A549 (cell line): Measurements from ENCODE around the gene RANGRF. TPM values are rescaled to one million over a fixed set of nuclear protein-coding genes. Genes with fewer than 3 reads are reported as not detected.
A peak's percentile ranks its signal among the peaks of the same experiment; 100 is the strongest.

ENCODE experiments used
- ATAC-seq, 2 experiments: fragments of 200-7000 bp in 1 of 2; fragments of >200 bp in 1 of 2; cut with Nextera tagmentation in 1 of 2; cut with Tn5 transposase in 1 of 2; 3 replicates each; pipeline versions ENCODE4 v1.8.0 to v1.9.1; 2018 to 2020; ENCODE audit warnings: mild to moderate bottlenecking in 1 of 2, moderate library complexity in 1 of 2
- CTCF ChIA-PET: fragments of 300-600 bp; sonication (Branson Sonifier 250); formaldehyde crosslinking; extraction: SDS; loops from one replicate; lab custom pipeline; 2021; ENCODE audit warnings: antibody characterized with exemption, inconsistent platforms; lab: Yijun Ruan, JAX
- POLR2A ChIA-PET: fragments of 350-600 bp; formaldehyde crosslinking; extraction: SDS; loops from one replicate; lab custom pipeline; 2021; ENCODE audit warnings: antibody characterized with exemption, inconsistent platforms; lab: Yijun Ruan, JAX
- DNase-seq, 2 experiments: peaks; one replicate each; pipeline versions ENCODE4 v3.0.0 to v3.0.0-alpha.2; 2011 to 2016; ENCODE audit warnings: low read depth in 1 of 2, low spot score in 1 of 2
- FAIRE-seq: peaks from 2 replicates; lab custom pipeline; 2011; peaks lifted over from hg19 to GRCh38; lab: Jason Lieb, UNC
- H3K27ac ChIP-seq, 2 experiments: fragments of >200 bp; sonication (Bioruptor Twin); formaldehyde crosslinking; 3 replicates each; pipeline ENCODE4 v1.5.1; 2016 to 2017
- H3K4me1 ChIP-seq: fragments of >200 bp; sonication (Bioruptor Twin); formaldehyde crosslinking; 3 replicates; pipeline ENCODE4 v1.6.1; 2016
- H3K4me2 ChIP-seq: fragments of >200 bp; sonication (Bioruptor Twin); formaldehyde crosslinking; 3 replicates; pipeline ENCODE4 v1.6.1; 2016
- H3K4me3 ChIP-seq: fragments of >200 bp; sonication (Bioruptor Twin); formaldehyde crosslinking; 3 replicates; pipeline ENCODE4 v1.5.1; 2016
- H3K9me3 ChIP-seq: fragments of >200 bp; sonication (Bioruptor Twin); formaldehyde crosslinking; 3 replicates; pipeline ENCODE4 v1.6.1; 2016
- BHLHE40 ChIP-seq: IDR thresholded peaks from 2 replicates; pipeline ENCODE4 v1.6.1; 2012; ENCODE audit warnings: low read depth, low read length, inconsistent platforms
- CBX8 ChIP-seq: fragments of 200-600 bp; sonication (generic); IDR thresholded peaks from 2 replicates; pipeline ENCODE4 v1.6.1; 2016
- CEBPB ChIP-seq, 2 experiments: fragments of >200 bp in 1 of 2; sonication (Bioruptor Twin) in 1 of 2; formaldehyde crosslinking in 1 of 2; IDR thresholded peaks; 2 replicates each; pipeline ENCODE4 v1.6.1; 2012 to 2016
- CHD2 ChIP-seq: fragments of 150-350 bp; IDR thresholded peaks from 2 replicates; pipeline ENCODE4 v1.6.1; 2014; ENCODE audit warnings: low read length; ENCODE audit not compliant: partially characterized antibody
- EHMT2 ChIP-seq: fragments of 200-600 bp; sonication (generic); IDR thresholded peaks from 2 replicates; pipeline ENCODE4 v1.6.1; 2016; ENCODE audit warnings: antibody characterized with exemption, low read depth, mild to moderate bottlenecking, moderate library complexity
- ESRRA ChIP-seq: fragments of 150-350 bp; IDR thresholded peaks from 2 replicates; pipeline ENCODE4 v1.6.1; 2014; ENCODE audit warnings: mild to moderate bottlenecking, low read length, borderline replicate concordance
- FOXS1 ChIP-seq: fragments of 250-450 bp; sonication (Bioruptor Pico); IDR thresholded peaks from 2 replicates; pipeline ENCODE4 v1.5.0; 2020; ENCODE audit warnings: mild to moderate bottlenecking, moderate library complexity
- HDAC2 ChIP-seq: fragments of 200-600 bp; sonication (generic); IDR thresholded peaks from 2 replicates; pipeline ENCODE4 v1.6.1; 2016
- HEYL ChIP-seq: fragments of 250-450 bp; sonication (Bioruptor Pico); IDR thresholded peaks from 2 replicates; pipeline ENCODE4 v1.8.0; 2021; ENCODE audit warnings: mild to moderate bottlenecking, moderate library complexity
- HOXB13 ChIP-seq: fragments of 250-450 bp; sonication (Bioruptor Pico); IDR thresholded peaks from 2 replicates; pipeline ENCODE4 v1.5.0; 2020; ENCODE audit warnings: low read depth, mild to moderate bottlenecking, moderate library complexity
- JUNB ChIP-seq: fragments of >200 bp; sonication (Bioruptor Twin); formaldehyde crosslinking; IDR thresholded peaks from 2 replicates; pipeline ENCODE4 v1.6.1; 2016
- KDM1A ChIP-seq: fragments of 200-600 bp; sonication (generic); IDR thresholded peaks from 2 replicates; pipeline ENCODE4 v1.6.1; 2016; ENCODE audit warnings: low read depth, mild to moderate bottlenecking
- MYC ChIP-seq: IDR thresholded peaks from 2 replicates; pipeline ENCODE4 v1.6.1; 2012; ENCODE audit warnings: mild to moderate bottlenecking, inconsistent platforms, low read length, improper control_type of control experiment, borderline replicate concordance
- NPAS2 ChIP-seq: fragments of 250-450 bp; sonication (Bioruptor Pico); IDR thresholded peaks from 2 replicates; pipeline ENCODE4 v1.8.0; 2022; ENCODE audit warnings: mild to moderate bottlenecking, moderate library complexity, borderline replicate concordance
- NR3C1 ChIP-seq: fragments of >200 bp; sonication (Bioruptor Twin); formaldehyde crosslinking; IDR thresholded peaks from 3 replicates; pipeline ENCODE4 v1.6.1; 2017
- PHF8 ChIP-seq: fragments of 200-600 bp; sonication (generic); IDR thresholded peaks from 2 replicates; pipeline ENCODE4 v1.6.1; 2016; ENCODE audit warnings: low read depth, mild to moderate bottlenecking, antibody characterized with exemption, moderate library complexity, borderline replicate concordance
- POLR2AphosphoS2 ChIP-seq: conservative IDR thresholded peaks from 2 replicates; pipeline ENCODE4 v1.6.1; 2012; ENCODE audit warnings: low read length, improper control_type of control experiment, inconsistent platforms
- RAD21 ChIP-seq, 2 experiments: fragments of >200 bp in 1 of 2; sonication (Bioruptor Twin) in 1 of 2; formaldehyde crosslinking in 1 of 2; IDR thresholded peaks in 1 of 2; conservative IDR thresholded peaks in 1 of 2; 2 replicates in 1 of 2; 3 replicates in 1 of 2; pipeline ENCODE4 v1.6.1; 2012 to 2018; ENCODE audit warnings: inconsistent platforms in 1 of 2
- RNF2 ChIP-seq: fragments of 200-600 bp; sonication (generic); IDR thresholded peaks from 2 replicates; pipeline ENCODE4 v1.6.1; 2016; ENCODE audit warnings: low read depth, mild to moderate bottlenecking, antibody characterized with exemption, moderate library complexity, borderline replicate concordance
- SMC3 ChIP-seq: fragments of >200 bp; sonication (Bioruptor Twin); formaldehyde crosslinking; IDR thresholded peaks from 3 replicates; pipeline ENCODE4 v1.6.1; 2018; ENCODE audit warnings: inconsistent platforms
- SREBF2 ChIP-seq: fragments of 450-650 bp; IDR thresholded peaks from 2 replicates; pipeline ENCODE4 v1.6.1; 2014; ENCODE audit warnings: mild to moderate bottlenecking, moderate library complexity
- TFCP2L1 ChIP-seq: fragments of 250-450 bp; sonication (Bioruptor Pico); IDR thresholded peaks from 2 replicates; pipeline ENCODE4 v1.5.0; 2021; ENCODE audit warnings: mild to moderate bottlenecking
- WGBS: methylation state at CpG from one replicate; pipeline ENCODE4 v1.1.6; 2017; ENCODE audit errors: missing lambda C conversion rate; 5-methylcytosine and 5-hydroxymethylcytosine counted together
- polyA minus RNA-seq: library from RNA; depleted of rRNA, polyadenylated mRNA; stranded (reverse); fragments of >200 nt; gene quantifications from 2 replicates; pipeline ENCODE4 v1.2.3, GENCODE V29; 2011; rRNA and poly(A)+ RNA removed
- polyA plus RNA-seq, 4 experiments: library from polyadenylated mRNA; depleted of rRNA in 3 of 4; stranded (reverse); fragments of >200 nt; fragmentation: RNase III in 1 of 4; extraction: RNeasy Plus Mini Kit Qiagen cat#74134 plus additional on column Dnase treatment in 1 of 4; gene quantifications; 2 replicates in 3 of 4; 3 replicates in 1 of 4; pipeline ENCODE4 v1.2.3, GENCODE V29; 2011 to 2017
- TF ChIP-seq, protein P1 (sequence below): fragments of >200 bp; sonication (Bioruptor Twin); formaldehyde crosslinking; IDR thresholded peaks from 2 replicates; pipeline ENCODE4 v1.6.1; 2016
- TF ChIP-seq, protein P2 (sequence below): IDR thresholded peaks from 2 replicates; pipeline ENCODE4 v1.6.1; 2012
- TF ChIP-seq, protein P3 (sequence below): fragments of 250-450 bp; sonication (Bioruptor Pico); IDR thresholded peaks from 2 replicates; pipeline ENCODE4 v1.5.0; 2021; ENCODE audit warnings: mild to moderate bottlenecking, moderate library complexity, borderline replicate concordance
- TF ChIP-seq, protein P4 (sequence below): IDR thresholded peaks from 2 replicates; pipeline ENCODE4 v1.6.1; 2012
- TF ChIP-seq, protein P5 (sequence below): fragments of 250-450 bp; sonication (Bioruptor Pico); IDR thresholded peaks from 2 replicates; pipeline ENCODE4 v1.5.0; 2020; ENCODE audit warnings: low read depth, mild to moderate bottlenecking, moderate library complexity
- TF ChIP-seq, protein P6 (sequence below): fragments of 200-600 bp; sonication (generic); IDR thresholded peaks from 2 replicates; pipeline ENCODE4 v1.6.1; 2016; ENCODE audit warnings: antibody characterized with exemption, mild to moderate bottlenecking, moderate library complexity
- TF ChIP-seq, protein P7 (sequence below): fragments of >200 bp; sonication (Bioruptor Twin); formaldehyde crosslinking; IDR thresholded peaks from 3 replicates; pipeline ENCODE4 v1.6.1; 2016

Gene RANGRF, protein sequence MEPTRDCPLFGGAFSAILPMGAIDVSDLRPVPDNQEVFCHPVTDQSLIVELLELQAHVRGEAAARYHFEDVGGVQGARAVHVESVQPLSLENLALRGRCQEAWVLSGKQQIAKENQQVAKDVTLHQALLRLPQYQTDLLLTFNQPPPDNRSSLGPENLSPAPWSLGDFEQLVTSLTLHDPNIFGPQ
- polyA plus RNA-seq (2011; rRNA removed) (56.4 and 60.4 TPM in 2 replicates), polyA plus RNA-seq (2017; fragmentation: RNase III; extraction: RNeasy Plus Mini Kit Qiagen cat#74134 plus additional on column Dnase treatment) (43.6 to 49.0 TPM (median 47.2 TPM) in 3 replicates), polyA minus RNA-seq (28.6 and 34.9 TPM in 2 replicates)
- polyA plus RNA-seq (2012; cell fraction: cytosol; rRNA removed): 72.1 and 75.8 TPM in 2 replicates
- 52.5 and 57.7 TPM in 2 replicates for polyA plus RNA-seq (2012; cell fraction: nucleus; rRNA removed)

DNA sequence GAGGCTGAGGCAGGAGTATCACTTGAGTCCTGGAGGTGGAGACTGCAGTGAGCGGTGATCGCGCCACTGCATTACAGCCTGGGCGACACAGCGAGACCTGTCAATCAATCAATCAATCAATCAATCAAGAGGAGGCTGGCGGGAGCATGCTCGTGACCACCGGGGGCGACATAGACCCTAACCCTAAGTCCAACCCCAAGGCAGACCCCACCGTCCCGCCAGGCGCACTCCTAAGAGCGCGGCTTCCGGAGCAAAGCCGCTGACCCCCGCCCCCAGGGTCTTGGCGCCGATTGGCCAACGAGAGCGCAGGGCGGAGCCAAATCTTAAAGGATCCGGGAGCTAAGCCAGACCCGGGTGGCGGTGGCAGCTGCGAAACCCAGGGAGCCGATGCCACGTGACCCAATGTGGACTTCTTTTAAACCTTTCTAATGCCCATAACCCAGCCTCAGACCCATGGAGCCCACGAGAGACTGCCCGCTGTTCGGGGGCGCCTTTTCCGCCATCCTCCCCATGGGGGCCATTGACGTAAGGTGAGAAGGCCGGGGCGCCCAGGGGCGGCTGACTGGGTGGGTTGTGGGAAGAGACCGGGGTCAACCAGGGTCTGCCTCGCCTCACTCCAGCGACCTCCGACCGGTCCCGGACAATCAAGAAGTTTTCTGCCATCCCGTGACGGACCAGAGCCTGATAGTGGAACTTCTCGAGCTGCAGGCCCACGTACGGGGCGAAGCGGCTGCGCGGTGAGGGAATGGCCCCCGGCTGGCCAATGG, at the start of gene RANGRF:
TSS of gene RANGRF (plus strand) at position 335 of the 767 bp plus-strand sequence. CDS start at position 454, 119 bp downstream.
- no peaks in the 10 kb centered on the region for H3K9me3 ChIP-seq
- no peak for FAIRE-seq
- peak within 1 kb of the TSS; percentile 100 for H3K4me2 ChIP-seq
- DNase-seq: peak; percentile 86 to 99
- 3% methylated on average over 49 of the region's 53 CpGs for WGBS
- peak; percentile 82 to 92 for ATAC-seq
- POLR2A ChIA-PET: interaction anchor here (0.6 to 1.4 kb wide), 10 partner anchors 10 to 209 kb away, joined by 3 to 18 read pairs (median 4); partner anchors contain the start of genes CTC1 and PFAS
- CTCF ChIA-PET: interaction anchor here (1.0 to 1.7 kb wide), 3 partner anchors 12 to 61 kb away, joined by 3 to 7 read pairs (median 3); partner anchors contain the start of gene PFAS
- H3K27ac ChIP-seq: peak within 1 kb of the TSS; percentile 96 to 98
- H3K4me3 ChIP-seq: peak within 1 kb of the TSS; percentile 85
- H3K4me1 ChIP-seq: peaks cover 21% of the 10 kb centered on the region
- TF ChIP-seq POLR2AphosphoS2 (no peak; the same call in 1 of the 2 replicates), CBX8 (no peak), RAD21 (conservative IDR thresholded peaks at IDR 0.05 in 1 of 2, IDR thresholded peaks at IDR 0.05 in 1 of 2) (no peak), TFCP2L1 (no peak), CHD2 (no peak), CEBPB (IDR thresholded peaks at IDR 0.05) (no peak), HDAC2 (no peak), HOXB13 (CRISPR knock-in tag) (no peak), HEYL (CRISPR knock-in tag) (no peak), SREBF2 (no peak), PHF8 (peak; percentile 93), RNF2 (no peak), EHMT2 (no peak), MYC (no peak), NPAS2 (CRISPR knock-in tag) (peak; percentile 21; the same call in 1 of the 2 replicates), SMC3 (no peak), BHLHE40 (no peak), KDM1A (no peak), ESRRA (no peak), FOXS1 (CRISPR knock-in tag) (no peak), JUNB (no peak), NR3C1 (no peak)
- TF ChIP-seq, protein P1, sequence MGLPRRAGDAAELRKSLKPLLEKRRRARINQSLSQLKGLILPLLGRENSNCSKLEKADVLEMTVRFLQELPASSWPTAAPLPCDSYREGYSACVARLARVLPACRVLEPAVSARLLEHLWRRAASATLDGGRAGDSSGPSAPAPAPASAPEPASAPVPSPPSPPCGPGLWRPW: no peak
- TF ChIP-seq, protein P2, sequence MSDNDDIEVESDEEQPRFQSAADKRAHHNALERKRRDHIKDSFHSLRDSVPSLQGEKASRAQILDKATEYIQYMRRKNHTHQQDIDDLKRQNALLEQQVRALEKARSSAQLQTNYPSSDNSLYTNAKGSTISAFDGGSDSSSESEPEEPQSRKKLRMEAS: peak; percentile 89
- TF ChIP-seq, protein P3, sequence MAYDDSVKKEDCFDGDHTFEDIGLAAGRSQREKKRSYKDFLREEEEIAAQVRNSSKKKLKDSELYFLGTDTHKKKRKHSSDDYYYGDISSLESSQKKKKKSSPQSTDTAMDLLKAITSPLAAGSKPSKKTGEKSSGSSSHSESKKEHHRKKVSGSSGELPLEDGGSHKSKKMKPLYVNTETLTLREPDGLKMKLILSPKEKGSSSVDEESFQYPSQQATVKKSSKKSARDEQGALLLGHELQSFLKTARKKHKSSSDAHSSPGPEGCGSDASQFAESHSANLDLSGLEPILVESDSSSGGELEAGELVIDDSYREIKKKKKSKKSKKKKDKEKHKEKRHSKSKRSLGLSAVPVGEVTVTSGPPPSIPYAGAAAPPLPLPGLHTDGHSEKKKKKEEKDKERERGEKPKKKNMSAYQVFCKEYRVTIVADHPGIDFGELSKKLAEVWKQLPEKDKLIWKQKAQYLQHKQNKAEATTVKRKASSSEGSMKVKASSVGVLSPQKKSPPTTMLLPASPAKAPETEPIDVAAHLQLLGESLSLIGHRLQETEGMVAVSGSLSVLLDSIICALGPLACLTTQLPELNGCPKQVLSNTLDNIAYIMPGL (CRISPR knock-in tag): no peak
- TF ChIP-seq, protein P4, sequence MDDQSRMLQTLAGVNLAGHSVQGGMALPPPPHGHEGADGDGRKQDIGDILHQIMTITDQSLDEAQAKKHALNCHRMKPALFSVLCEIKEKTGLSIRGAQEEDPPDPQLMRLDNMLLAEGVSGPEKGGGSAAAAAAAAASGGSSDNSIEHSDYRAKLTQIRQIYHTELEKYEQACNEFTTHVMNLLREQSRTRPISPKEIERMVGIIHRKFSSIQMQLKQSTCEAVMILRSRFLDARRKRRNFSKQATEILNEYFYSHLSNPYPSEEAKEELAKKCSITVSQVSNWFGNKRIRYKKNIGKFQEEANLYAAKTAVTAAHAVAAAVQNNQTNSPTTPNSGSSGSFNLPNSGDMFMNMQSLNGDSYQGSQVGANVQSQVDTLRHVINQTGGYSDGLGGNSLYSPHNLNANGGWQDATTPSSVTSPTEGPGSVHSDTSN: peak; percentile 63
- TF ChIP-seq, protein P5, sequence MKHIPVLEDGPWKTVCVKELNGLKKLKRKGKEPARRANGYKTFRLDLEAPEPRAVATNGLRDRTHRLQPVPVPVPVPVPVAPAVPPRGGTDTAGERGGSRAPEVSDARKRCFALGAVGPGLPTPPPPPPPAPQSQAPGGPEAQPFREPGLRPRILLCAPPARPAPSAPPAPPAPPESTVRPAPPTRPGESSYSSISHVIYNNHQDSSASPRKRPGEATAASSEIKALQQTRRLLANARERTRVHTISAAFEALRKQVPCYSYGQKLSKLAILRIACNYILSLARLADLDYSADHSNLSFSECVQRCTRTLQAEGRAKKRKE (CRISPR knock-in tag): no peak
- TF ChIP-seq, protein P6, sequence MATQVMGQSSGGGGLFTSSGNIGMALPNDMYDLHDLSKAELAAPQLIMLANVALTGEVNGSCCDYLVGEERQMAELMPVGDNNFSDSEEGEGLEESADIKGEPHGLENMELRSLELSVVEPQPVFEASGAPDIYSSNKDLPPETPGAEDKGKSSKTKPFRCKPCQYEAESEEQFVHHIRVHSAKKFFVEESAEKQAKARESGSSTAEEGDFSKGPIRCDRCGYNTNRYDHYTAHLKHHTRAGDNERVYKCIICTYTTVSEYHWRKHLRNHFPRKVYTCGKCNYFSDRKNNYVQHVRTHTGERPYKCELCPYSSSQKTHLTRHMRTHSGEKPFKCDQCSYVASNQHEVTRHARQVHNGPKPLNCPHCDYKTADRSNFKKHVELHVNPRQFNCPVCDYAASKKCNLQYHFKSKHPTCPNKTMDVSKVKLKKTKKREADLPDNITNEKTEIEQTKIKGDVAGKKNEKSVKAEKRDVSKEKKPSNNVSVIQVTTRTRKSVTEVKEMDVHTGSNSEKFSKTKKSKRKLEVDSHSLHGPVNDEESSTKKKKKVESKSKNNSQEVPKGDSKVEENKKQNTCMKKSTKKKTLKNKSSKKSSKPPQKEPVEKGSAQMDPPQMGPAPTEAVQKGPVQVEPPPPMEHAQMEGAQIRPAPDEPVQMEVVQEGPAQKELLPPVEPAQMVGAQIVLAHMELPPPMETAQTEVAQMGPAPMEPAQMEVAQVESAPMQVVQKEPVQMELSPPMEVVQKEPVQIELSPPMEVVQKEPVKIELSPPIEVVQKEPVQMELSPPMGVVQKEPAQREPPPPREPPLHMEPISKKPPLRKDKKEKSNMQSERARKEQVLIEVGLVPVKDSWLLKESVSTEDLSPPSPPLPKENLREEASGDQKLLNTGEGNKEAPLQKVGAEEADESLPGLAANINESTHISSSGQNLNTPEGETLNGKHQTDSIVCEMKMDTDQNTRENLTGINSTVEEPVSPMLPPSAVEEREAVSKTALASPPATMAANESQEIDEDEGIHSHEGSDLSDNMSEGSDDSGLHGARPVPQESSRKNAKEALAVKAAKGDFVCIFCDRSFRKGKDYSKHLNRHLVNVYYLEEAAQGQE: no peak
- TF ChIP-seq, protein P7, sequence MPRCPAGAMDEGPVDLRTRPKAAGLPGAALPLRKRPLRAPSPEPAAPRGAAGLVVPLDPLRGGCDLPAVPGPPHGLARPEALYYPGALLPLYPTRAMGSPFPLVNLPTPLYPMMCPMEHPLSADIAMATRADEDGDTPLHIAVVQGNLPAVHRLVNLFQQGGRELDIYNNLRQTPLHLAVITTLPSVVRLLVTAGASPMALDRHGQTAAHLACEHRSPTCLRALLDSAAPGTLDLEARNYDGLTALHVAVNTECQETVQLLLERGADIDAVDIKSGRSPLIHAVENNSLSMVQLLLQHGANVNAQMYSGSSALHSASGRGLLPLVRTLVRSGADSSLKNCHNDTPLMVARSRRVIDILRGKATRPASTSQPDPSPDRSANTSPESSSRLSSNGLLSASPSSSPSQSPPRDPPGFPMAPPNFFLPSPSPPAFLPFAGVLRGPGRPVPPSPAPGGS: peak; percentile 51; the same call in 2 of the 3 replicates
